GM10248 (cell line): ENCODE measurements around the gene SIVA1.
"Not testable (repeated sequence)": the region's sequence is repeated elsewhere in the genome, so short reads cannot be mapped to it uniquely, and the experiment has no call there.

Experiments used
- CTCF ChIA-PET: fragments of 300-600 bp; sonication (Branson Sonifier 250); formaldehyde crosslinking; extraction: SDS; loops from one replicate; lab custom pipeline; 2021; ENCODE audit warnings: antibody characterized with exemption; lab: Yijun Ruan, JAX
- POLR2A ChIA-PET: fragments of 350-650 bp; sonication (Branson Sonifier 250); formaldehyde crosslinking; extraction: SDS; loops from one replicate; lab custom pipeline; 2020; ENCODE audit warnings: antibody characterized with exemption; lab: Yijun Ruan, JAX
- DNase-seq: peaks from one replicate; pipeline ENCODE4 v3.0.0; 2012; ENCODE audit errors: extremely low spot score
- TF ChIP-seq, protein P1 (sequence below): IDR thresholded peaks from 2 replicates; pipeline ENCODE4 v1.5.1; 2012; ENCODE audit warnings: mild to moderate bottlenecking, low read depth; ENCODE audit errors: extremely low read depth, missing control alignments, control extremely low read depth

SIVA1 gene

DNA sequence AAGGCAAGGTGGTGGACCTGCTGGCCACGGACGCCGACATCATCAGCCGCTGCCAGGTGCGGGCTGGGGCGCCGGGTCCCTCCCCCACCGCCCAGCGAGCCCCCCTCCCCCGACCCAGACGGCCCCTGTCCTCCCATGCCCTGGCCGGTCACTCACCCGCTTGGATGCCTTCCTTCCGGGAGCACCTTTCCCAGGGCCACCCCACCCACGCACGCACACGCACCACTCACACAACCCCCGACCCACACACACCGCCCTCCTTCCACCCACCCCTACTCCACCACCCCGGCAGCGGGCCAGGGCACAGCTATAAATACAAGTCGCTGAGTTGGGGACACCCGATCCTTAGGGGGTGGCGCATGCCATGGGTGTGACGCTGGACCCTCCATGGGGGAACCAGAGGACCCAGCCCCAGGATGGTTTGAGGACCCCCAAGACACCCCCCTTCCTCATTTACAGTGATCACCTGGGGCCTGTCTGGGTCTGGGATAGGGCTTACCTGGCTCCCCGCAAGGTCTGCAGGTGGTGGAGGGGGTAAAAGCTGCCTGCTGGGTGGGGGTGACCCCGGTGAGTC is 28.5 kb upstream of the SIVA1 start:
- CTCF ChIA-PET = interaction anchor here (1.1 to 4.0 kb wide), 3 partner anchors 16 to 102 kb away, joined by 3 to 24 read pairs (median 6); no protein-coding TSS in a partner anchor
- TF ChIP-seq, protein P1, sequence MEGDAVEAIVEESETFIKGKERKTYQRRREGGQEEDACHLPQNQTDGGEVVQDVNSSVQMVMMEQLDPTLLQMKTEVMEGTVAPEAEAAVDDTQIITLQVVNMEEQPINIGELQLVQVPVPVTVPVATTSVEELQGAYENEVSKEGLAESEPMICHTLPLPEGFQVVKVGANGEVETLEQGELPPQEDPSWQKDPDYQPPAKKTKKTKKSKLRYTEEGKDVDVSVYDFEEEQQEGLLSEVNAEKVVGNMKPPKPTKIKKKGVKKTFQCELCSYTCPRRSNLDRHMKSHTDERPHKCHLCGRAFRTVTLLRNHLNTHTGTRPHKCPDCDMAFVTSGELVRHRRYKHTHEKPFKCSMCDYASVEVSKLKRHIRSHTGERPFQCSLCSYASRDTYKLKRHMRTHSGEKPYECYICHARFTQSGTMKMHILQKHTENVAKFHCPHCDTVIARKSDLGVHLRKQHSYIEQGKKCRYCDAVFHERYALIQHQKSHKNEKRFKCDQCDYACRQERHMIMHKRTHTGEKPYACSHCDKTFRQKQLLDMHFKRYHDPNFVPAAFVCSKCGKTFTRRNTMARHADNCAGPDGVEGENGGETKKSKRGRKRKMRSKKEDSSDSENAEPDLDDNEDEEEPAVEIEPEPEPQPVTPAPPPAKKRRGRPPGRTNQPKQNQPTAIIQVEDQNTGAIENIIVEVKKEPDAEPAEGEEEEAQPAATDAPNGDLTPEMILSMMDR = no peak
- POLR2A ChIA-PET = no interaction called here
- no peak for DNase-seq

DNA sequence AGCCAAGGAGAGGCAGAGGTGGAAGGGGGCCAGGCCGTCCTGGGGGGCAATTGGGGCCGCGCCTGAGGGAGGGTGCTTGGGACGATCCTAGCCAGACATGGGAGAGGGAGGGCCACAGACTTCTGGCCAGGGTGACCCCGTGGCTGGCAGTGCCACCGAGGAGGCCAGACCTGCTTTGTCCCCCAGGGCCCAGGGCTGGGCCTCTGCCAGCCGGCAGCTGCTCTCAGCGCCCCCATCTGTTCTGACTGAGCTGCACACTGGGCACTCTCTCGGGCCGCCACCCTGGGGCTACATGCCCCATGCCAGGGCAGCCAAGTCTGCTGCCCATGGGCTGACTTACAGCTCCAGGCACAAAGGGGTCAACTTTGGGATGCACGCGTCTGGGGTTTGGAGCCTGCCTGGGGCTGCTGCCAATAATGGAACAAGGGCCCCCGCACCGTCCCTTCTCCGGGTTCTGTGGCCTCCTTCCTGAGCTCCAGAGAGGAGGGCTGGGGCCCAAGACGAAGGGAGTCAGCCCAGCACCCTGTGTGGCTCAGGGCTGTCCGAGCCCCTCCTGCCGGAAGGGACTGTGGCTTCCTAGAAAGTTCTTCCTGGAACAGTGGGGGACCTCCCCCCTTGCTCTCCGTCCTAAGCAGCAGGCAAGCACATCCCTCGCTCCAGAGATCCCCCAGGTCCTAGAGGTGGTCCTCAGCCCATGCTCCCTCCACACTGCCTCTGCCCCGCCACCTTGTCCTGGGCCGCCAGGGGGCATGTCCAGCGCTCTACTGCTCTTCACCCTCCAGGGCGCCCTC is 27.8 kb upstream of the SIVA1 start:
- POLR2A ChIA-PET = interaction anchor here (1.3 kb wide), 1 partner anchor 28 kb away, joined by 3 read pairs; the partner anchor contains the start of gene SIVA1
- TF ChIP-seq, protein P1 = no peak
- CTCF ChIA-PET = interaction anchor here (1.1 to 4.0 kb wide), 3 partner anchors 17 to 101 kb away, joined by 3 to 24 read pairs (median 6); no protein-coding TSS in a partner anchor
- no peak for DNase-seq

DNA sequence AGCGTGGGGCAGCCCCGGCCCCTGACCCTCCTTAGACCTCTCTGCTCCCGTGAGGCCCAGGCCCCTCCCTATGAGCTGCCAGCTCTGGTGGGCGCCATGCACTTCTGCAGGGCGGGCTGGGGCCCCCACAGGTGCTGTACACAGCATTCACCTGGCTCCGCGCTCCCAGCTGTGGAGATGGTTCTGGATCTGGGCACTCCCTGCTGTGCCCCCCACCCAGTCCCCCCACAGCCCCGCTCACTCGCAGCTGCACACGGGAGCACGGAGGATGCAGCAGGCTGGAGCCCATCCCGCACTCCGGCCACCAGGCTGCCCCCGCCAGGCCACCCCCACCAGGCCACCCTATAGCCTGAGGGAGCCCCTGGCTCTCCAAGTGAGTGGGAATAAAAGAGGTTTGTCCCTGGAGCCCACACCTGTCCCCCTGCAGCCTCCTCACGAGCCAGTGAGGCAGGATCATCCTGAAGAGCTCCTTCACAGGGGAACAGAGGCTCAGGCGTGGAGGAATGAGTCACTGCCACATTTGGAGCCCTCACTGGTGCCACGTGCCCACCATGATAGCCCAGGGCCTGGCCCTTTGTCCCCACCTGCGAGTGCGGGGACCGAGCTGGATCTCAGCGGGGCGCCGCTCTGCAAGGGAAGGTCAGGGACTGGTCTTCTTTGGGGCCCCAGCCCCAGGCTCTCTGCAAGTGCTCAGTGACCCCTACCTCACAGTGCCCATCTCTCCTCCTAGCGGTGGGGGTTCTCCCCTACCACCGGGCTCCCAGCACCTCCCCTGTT is 27.0 kb upstream of the SIVA1 start:
- ChIA-PET CTCF (interaction anchor here (1.1 to 4.0 kb wide), 3 partner anchors 18 to 101 kb away, joined by 3 to 24 read pairs (median 6); no protein-coding TSS in a partner anchor), POLR2A (interaction anchor here (0.6 to 1.3 kb wide), 2 partner anchors 27 to 126 kb away, joined by 3 read pairs; partner anchors contain the start of gene SIVA1)
- no peak for DNase-seq
- TF ChIP-seq, protein P1 = no peak

DNA sequence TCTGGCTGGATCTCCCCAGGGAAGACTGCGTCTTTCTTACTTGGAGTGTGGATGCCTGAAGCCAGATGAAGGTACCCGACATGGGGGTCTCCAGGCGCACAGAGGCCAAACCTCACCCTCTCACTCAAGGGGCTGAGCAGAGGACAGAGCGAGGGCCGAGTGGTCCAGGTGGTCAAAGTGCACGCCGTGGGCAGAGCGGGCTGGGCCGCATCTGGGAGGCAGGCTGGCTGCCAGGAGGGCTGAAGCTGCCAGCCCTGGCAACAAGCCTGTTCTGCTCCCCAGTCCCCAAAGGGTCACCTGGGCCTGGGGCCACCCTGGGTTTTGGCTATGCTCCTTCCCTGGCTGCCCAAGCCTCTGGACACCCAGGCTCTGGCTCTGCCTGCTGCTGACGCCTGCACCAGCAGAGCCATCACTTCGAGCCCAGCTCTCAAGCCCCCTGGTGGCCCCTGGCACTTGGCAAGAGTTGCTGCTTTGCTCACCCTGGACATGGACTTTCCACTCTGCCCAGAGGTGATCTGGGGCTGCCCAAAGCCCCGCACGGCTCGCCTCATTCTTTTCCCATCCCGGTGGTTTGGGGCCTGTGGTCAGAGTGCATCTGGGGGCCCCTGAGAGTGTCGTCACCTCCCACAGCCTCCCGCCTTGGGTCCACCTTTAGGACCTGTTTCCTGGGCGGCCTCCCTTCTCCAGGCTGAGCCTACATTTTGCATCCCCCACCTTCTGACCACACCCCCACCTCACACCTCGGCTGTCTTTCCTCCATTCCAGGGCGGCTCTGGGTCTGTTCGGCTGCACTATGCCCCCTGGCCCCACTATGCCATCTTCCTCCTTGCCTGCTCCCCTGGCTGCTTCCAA is 26.1 kb upstream of the SIVA1 start:
- POLR2A ChIA-PET = interaction anchor here (1.3 kb wide), 1 partner anchor 26 kb away, joined by 3 read pairs; the partner anchor contains the start of gene SIVA1
- CTCF ChIA-PET = interaction anchor here (4.0 kb wide), 1 partner anchor 19 kb away, joined by 24 read pairs; no protein-coding TSS in a partner anchor
- no peak for DNase-seq
- TF ChIP-seq, protein P1 = no peak

DNA sequence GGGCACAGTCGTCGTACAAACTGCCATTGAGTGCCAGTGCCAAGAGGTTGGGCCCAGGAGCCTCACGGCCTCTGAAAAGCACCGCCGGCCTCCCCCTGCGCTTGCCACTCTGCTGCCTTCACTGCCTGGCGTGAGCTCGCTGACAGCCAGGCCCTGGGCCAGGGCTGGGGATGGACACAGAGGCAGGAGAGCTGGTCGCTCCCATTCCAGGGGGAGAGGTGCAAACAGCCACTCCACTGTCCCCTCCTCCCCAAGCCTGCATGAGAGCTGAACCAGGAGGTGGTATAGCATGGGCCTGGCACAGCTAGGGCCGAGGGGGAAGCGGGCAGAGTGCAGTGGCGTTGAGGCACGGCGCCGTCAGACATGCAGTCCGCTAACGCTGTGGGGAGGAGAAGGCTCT is 24.3 kb upstream of the SIVA1 start:
- ChIA-PET POLR2A (no interaction called here), CTCF (interaction anchor here (1.6 kb wide), 1 partner anchor 40 kb away, joined by 4 read pairs; no protein-coding TSS in a partner anchor)
- TF ChIP-seq, protein P1 = no peak
- no peak for DNase-seq

DNA sequence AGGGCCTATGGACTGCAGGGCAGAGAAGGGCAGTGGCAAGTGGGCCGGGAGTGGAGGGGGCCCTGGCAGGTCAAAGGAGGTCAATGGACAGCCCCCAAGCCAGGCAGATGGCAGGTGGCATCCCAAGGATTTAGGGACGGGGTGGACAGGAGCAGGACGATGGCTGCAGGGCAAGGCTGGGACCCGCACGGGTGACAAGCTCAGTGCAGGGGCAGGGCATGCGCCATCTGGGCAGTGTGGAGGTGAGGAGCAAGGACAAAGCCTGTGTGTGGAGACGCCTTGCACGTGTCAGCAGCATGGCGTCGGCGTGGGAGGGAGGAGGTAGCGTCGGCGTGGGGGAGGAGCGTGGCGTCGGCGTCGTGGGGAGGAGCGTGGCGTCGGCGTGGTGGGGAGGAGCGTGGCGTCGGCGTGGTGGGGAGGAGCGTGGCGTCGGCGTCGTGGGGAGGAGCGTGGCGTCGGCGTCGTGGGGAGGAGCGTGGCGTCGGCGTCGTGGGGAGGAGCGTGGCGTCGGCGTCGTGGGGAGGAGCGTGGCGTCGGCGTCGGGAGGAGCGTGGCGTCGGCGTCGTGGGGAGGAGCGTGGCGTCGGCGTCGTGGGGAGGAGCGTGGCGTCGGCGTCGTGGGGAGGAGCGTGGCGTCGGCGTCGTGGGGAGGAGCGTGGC is 23.6 kb upstream of the SIVA1 start:
- CTCF ChIA-PET = interaction anchor here (1.6 kb wide), 1 partner anchor 39 kb away, joined by 4 read pairs; no protein-coding TSS in a partner anchor
- POLR2A ChIA-PET, DNase-seq: not testable (repeated sequence)
